ENCODE data around the gene CLMN.

GRCh38 chr14:95196268-95196667, 123.4 kb downstream of the CLMN start:
- TF ChIP-seq CTCF (IDR thresholded peaks at IDR 0.05) (peak; percentile 34), EZH2 (IDR thresholded peaks at IDR 0.05) (no peak)

Data from neural progenitor cell (in vitro differentiated cells).